GM21786 (cell line): ENCODE results near the gene SCNN1G.

ENCODE experiments used
- ATAC-seq: cut with Tn5 transposase; IDR thresholded peaks from one replicate; pipeline ENCODE4 v1.9.1; 2021; ENCODE audit not compliant: unreplicated experiment

Gene SCNN1G

GRCh38 chr16:23152386-23153178, 30.0 kb upstream of the SCNN1G start:
- no peak for ATAC-seq

GRCh38 chr16:23155445-23156049, 27.0 kb upstream of the SCNN1G start:
- no peak for ATAC-seq

GRCh38 chr16:23156110-23156509, 26.4 kb upstream of the SCNN1G start:
- no peak for ATAC-seq

GRCh38 chr16:23156946-23157460, 25.5 kb upstream of the SCNN1G start:
- ATAC-seq, result no peak

- no peak for ATAC-seq
Observed at GRCh38 chr16:23158114-23158513, 24.4 kb upstream of the SCNN1G start.

- no peak for ATAC-seq
Observed at GRCh38 chr16:23160082-23160481, 22.5 kb upstream of the SCNN1G start.

GRCh38 chr16:23160574-23160973, 22.0 kb upstream of the SCNN1G start:
- ATAC-seq, result no peak

GRCh38 chr16:23163921-23164320, 18.6 kb upstream of the SCNN1G start:
- ATAC-seq, result no peak

- no peak for ATAC-seq
Observed at GRCh38 chr16:23164736-23165135, 17.8 kb upstream of the SCNN1G start.

GRCh38 chr16:23172583-23172982, 10.0 kb upstream of the SCNN1G start:
- ATAC-seq, result no peak

- ATAC-seq, result no peak
Observed at GRCh38 chr16:23172994-23173393, 9.6 kb upstream of the SCNN1G start.

GRCh38 chr16:23174622-23175021, 7.9 kb upstream of the SCNN1G start:
- ATAC-seq, result no peak

GRCh38 chr16:23175651-23176050, 6.9 kb upstream of the SCNN1G start:
- ATAC-seq, result no peak

- ATAC-seq, result no peak
Observed at GRCh38 chr16:23181506-23181905, 1.0 kb upstream of the SCNN1G start.

- peak; percentile 85 for ATAC-seq
Observed at GRCh38 chr16:23182206-23182678, 303 bp upstream of the SCNN1G start.

GRCh38 chr16:23183543-23183862, 958 bp downstream of the SCNN1G start:
- ATAC-seq, result no peak

- no peak for ATAC-seq
Observed at GRCh38 chr16:23185656-23186055, 3.1 kb downstream of the SCNN1G start.

GRCh38 chr16:23186171-23186570, 3.6 kb downstream of the SCNN1G start:
- ATAC-seq, result no peak

GRCh38 chr16:23187341-23187740, 4.8 kb downstream of the SCNN1G start:
- ATAC-seq, result no peak

- ATAC-seq, result no peak
Observed at GRCh38 chr16:23188911-23189310, 6.4 kb downstream of the SCNN1G start.

GRCh38 chr16:23194497-23195221, 12.1 kb downstream of the SCNN1G start:
- ATAC-seq, result no peak
